ENCODE measurements around the gene CALCOCO1. TPM values are rescaled to one million over a fixed set of nuclear protein-coding genes. Genes with fewer than 3 reads are reported as not detected.

CALCOCO1 gene
- total RNA-seq, 1 donor from 2014 or later = 131 TPM

DNA sequence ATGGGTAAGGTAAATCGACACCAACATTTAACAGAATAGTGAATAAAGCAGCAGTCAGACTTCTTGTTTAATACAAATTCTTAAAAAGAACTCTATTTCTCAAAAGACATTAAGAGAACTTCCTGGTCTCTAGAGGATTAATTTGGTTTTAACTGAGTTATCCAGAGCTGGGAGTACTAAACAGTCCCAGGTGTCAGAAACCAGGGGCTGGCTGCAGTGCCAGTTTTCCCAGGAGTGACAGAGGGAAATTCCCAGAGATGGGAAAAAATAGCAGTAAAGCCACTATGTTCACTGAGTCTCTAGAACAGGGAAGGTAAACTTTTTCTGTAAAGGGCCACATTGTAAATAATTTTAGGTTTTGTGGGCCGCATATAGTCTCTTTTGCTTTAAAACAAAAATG, 60.2 kb downstream of the CALCOCO1 start:
- DNase-seq (ENCODE audit: extremely low spot score in 2 of 2) = no peak
- H3K4me1 ChIP-seq = no peaks in the 10 kb centered on the region
- H3K4me3 ChIP-seq = no peak overlapping the region
- H3K36me3 ChIP-seq = peaks cover 0 to 73% of the 10 kb centered on the region in 2 donors
- H3K9me3 ChIP-seq = no peaks in the 10 kb centered on the region
- intact Hi-C loops (cut with DNase I) = no loop called here
- TF ChIP-seq, protein P1, sequence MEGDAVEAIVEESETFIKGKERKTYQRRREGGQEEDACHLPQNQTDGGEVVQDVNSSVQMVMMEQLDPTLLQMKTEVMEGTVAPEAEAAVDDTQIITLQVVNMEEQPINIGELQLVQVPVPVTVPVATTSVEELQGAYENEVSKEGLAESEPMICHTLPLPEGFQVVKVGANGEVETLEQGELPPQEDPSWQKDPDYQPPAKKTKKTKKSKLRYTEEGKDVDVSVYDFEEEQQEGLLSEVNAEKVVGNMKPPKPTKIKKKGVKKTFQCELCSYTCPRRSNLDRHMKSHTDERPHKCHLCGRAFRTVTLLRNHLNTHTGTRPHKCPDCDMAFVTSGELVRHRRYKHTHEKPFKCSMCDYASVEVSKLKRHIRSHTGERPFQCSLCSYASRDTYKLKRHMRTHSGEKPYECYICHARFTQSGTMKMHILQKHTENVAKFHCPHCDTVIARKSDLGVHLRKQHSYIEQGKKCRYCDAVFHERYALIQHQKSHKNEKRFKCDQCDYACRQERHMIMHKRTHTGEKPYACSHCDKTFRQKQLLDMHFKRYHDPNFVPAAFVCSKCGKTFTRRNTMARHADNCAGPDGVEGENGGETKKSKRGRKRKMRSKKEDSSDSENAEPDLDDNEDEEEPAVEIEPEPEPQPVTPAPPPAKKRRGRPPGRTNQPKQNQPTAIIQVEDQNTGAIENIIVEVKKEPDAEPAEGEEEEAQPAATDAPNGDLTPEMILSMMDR (IDR thresholded peaks at IDR 0.05) = no peak
- TF ChIP-seq POLR2AphosphoS5 (IDR thresholded peaks at IDR 0.05; ENCODE audit: insufficient read depth in 1 of 2, low read depth in 1 of 2) = no peak
- no peak for TF ChIP-seq POLR2A (IDR thresholded peaks at IDR 0.05)
- H3K27me3 ChIP-seq = no peaks in the 10 kb centered on the region
- no peak overlapping the region for H3K27ac ChIP-seq

DNA sequence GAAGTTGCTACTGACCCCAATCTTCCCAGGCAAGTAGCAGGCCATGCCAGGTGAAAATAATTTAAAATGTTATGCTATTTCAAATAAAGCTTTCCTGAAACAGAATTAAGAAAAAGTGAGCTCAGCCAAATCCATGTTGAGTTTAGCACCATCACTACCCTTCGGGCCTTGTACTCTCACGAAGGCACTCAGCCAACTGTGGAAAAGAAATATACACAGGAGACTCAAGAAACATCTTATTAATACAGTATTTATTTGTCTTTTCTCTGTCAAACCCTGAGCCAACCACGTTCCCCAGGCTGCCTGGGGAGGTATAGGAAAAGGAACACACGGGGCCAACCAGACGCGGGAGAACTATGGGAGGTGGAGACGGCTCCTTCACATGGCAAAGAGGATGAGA, 62.3 kb downstream of the CALCOCO1 start:
- no peak overlapping the region for H3K27ac ChIP-seq
- peaks cover 7% of the 10 kb centered on the region for H3K4me1 ChIP-seq
- TF ChIP-seq POLR2A (IDR thresholded peaks at IDR 0.05) = no peak
- TF ChIP-seq, protein P1 (IDR thresholded peaks at IDR 0.05) = no peak
- no peak for TF ChIP-seq POLR2AphosphoS5 (IDR thresholded peaks at IDR 0.05; ENCODE audit: insufficient read depth in 1 of 2, low read depth in 1 of 2)
- H3K4me3 ChIP-seq = no peak overlapping the region
- H3K9me3 ChIP-seq = no peaks in the 10 kb centered on the region
- H3K36me3 ChIP-seq = peaks cover 0 to 61% of the 10 kb centered on the region in 2 donors
- no peak for DNase-seq (ENCODE audit: extremely low spot score in 2 of 2)
- intact Hi-C loops (cut with DNase I) = no loop called here
- no peaks in the 10 kb centered on the region for H3K27me3 ChIP-seq

DNA sequence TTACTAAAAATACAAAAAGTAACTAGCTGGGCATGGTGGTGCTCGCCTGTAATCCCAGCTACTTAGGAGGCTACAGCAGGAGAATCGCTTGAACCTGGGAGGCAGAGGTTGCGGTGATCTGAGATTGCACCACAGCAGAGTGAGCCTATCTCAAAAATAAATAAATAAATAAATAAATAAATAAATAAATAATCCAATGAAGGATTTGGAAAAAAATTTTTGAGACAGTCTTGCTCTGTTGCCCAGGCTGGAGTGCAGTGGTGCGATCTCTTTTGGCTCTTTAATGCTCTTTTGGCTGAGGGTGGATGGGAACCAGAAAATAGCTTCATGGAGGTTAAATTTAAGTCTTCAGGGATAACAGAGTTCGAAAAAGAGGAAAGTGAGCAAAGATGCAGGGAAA, 63.1 kb downstream of the CALCOCO1 start:
- Histone ChIP-seq H3K27ac (no peak overlapping the region), H3K27me3 (no peaks in the 10 kb centered on the region), H3K4me3 (no peak overlapping the region), H3K4me1 (peaks cover 14% of the 10 kb centered on the region), H3K36me3 (peaks cover 0 to 55% of the 10 kb centered on the region in 2 donors), H3K9me3 (no peaks in the 10 kb centered on the region)
- intact Hi-C loops (cut with DNase I) = no loop called here
- no peak for TF ChIP-seq POLR2AphosphoS5 (IDR thresholded peaks at IDR 0.05; ENCODE audit: insufficient read depth in 1 of 2, low read depth in 1 of 2)
- TF ChIP-seq, protein P1 (IDR thresholded peaks at IDR 0.05) = no peak
- no peak for TF ChIP-seq POLR2A (IDR thresholded peaks at IDR 0.05)
- DNase-seq (ENCODE audit: extremely low spot score in 2 of 2) = no peak

DNA sequence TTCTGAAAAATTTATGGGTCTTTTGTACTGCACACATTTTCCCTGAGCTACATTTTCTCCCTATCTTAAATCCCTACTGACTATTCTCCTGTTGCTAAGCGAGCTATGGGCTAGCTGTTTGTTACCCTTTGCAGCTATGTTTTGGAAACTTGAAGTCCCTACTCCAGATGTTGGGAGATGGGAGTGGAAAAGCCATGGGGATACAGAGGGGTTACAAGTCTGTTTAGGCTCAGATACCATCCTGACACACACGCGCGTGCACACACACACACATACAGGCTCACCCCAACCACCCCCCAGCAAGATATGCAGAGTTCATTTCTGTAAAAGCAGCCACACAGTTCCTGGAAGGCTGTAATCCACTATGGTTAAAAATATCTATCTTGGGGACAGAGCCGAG, 67.2 kb downstream of the CALCOCO1 start:
- Histone ChIP-seq H3K27ac (peak overlapping the region; percentile 52), H3K4me3 (no peak overlapping the region), H3K36me3 (peaks cover 0 to 17% of the 10 kb centered on the region in 2 donors), H3K27me3 (no peaks in the 10 kb centered on the region), H3K9me3 (no peaks in the 10 kb centered on the region), H3K4me1 (peaks cover 28% of the 10 kb centered on the region)
- TF ChIP-seq POLR2AphosphoS5 (IDR thresholded peaks at IDR 0.05; ENCODE audit: insufficient read depth in 1 of 2, low read depth in 1 of 2) (no peak), POLR2A (IDR thresholded peaks at IDR 0.05) (no peak)
- TF ChIP-seq, protein P1 (IDR thresholded peaks at IDR 0.05) = no peak
- no peak for DNase-seq (ENCODE audit: extremely low spot score in 2 of 2)
- intact Hi-C loops (cut with DNase I) = no loop called here

DNA sequence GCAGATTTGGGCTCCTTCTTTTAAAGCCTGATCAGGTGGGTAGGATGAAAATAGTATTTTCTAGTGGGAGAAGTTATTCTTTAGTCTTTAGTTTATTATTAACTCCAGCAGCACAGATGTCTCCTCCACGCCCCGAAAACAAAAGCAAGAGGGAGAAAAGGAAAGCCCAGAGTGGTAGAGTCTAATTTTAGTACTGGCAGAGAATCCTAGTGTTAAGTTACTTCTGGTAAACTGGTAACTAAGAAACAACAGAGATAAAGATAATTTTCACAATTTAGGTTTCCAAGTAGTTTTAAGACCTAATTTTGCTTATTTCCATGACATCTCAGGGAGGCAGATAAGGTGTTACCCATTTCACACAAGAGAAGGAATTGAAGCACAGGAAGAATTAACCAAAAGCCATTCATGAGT, 67.7 kb downstream of the CALCOCO1 start:
- no peaks in the 10 kb centered on the region for H3K27me3 ChIP-seq
- no peaks in the 10 kb centered on the region for H3K9me3 ChIP-seq
- no peak overlapping the region for H3K4me3 ChIP-seq
- no peak for DNase-seq (ENCODE audit: extremely low spot score in 2 of 2)
- H3K27ac ChIP-seq = peak overlapping the region; percentile 52
- no peak for TF ChIP-seq POLR2AphosphoS5 (IDR thresholded peaks at IDR 0.05; ENCODE audit: insufficient read depth in 1 of 2, low read depth in 1 of 2)
- TF ChIP-seq POLR2A (IDR thresholded peaks at IDR 0.05) = no peak
- TF ChIP-seq, protein P1 (IDR thresholded peaks at IDR 0.05) = no peak
- intact Hi-C loops (cut with DNase I) = no loop called here
- peaks cover 0 to 13% of the 10 kb centered on the region in 2 donors for H3K36me3 ChIP-seq
- H3K4me1 ChIP-seq = peaks cover 28% of the 10 kb centered on the region
